Measurements from ENCODE around the gene MTARC2.

- no peak for TF ChIP-seq POLR2A (IDR thresholded peaks at IDR 0.05; ENCODE audit: low read depth, low read length)
- no peak for TF ChIP-seq POLR2AphosphoS5 (IDR thresholded peaks at IDR 0.05; ENCODE audit: low read depth, low read length)
Observed at GRCh38 chr1:220757441-220757840, 9.3 kb downstream of the MTARC2 start.
